Subcutaneous adipose tissue (tissue), 4 donors: ENCODE data around the gene TK2. TPM values are rescaled to one million over a fixed set of nuclear protein-coding genes. Genes with fewer than 3 reads are reported as not detected.

Experiments used
- total RNA-seq, 4 donors: library from RNA; depleted of rRNA; stranded (reverse); fragments of >200 nt; gene quantifications; one replicate each; pipeline ENCODE4 v1.1.0, GENCODE V29; 2016
- TF ChIP-seq, protein P1 (sequence below): fragments of 450-650 bp; IDR thresholded peaks from one replicate; pipeline ENCODE4 v1.5.1; 2016; ENCODE audit warnings: low read depth, mild to moderate bottlenecking, control low read depth, antibody characterized with exemption, moderate library complexity

TK2 gene
- total RNA-seq, 4 donors from 2014 or later, result 63.6 to 118 (median 92.4) TPM

DNA sequence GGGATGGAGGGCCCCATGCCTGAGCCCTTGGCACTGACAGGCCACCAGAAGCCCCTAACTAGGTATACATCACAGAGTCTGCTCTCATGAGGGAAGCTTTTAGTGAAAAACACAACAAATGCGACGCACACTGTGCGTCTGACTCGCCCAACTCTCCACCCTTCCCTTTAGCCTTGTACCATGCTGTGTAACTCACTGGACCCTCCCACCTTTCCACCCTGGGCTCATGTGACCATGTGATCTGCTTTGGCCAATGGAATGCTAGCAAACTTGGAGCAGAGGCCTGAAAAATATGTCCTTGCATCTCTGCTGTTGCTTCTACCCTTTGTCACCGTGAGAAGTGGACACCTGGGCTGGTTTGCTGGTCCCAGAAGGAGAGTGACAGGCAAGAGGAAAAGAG, 21.6 kb downstream of the TK2 start:
- TF ChIP-seq, protein P1, sequence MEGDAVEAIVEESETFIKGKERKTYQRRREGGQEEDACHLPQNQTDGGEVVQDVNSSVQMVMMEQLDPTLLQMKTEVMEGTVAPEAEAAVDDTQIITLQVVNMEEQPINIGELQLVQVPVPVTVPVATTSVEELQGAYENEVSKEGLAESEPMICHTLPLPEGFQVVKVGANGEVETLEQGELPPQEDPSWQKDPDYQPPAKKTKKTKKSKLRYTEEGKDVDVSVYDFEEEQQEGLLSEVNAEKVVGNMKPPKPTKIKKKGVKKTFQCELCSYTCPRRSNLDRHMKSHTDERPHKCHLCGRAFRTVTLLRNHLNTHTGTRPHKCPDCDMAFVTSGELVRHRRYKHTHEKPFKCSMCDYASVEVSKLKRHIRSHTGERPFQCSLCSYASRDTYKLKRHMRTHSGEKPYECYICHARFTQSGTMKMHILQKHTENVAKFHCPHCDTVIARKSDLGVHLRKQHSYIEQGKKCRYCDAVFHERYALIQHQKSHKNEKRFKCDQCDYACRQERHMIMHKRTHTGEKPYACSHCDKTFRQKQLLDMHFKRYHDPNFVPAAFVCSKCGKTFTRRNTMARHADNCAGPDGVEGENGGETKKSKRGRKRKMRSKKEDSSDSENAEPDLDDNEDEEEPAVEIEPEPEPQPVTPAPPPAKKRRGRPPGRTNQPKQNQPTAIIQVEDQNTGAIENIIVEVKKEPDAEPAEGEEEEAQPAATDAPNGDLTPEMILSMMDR, result no peak

DNA sequence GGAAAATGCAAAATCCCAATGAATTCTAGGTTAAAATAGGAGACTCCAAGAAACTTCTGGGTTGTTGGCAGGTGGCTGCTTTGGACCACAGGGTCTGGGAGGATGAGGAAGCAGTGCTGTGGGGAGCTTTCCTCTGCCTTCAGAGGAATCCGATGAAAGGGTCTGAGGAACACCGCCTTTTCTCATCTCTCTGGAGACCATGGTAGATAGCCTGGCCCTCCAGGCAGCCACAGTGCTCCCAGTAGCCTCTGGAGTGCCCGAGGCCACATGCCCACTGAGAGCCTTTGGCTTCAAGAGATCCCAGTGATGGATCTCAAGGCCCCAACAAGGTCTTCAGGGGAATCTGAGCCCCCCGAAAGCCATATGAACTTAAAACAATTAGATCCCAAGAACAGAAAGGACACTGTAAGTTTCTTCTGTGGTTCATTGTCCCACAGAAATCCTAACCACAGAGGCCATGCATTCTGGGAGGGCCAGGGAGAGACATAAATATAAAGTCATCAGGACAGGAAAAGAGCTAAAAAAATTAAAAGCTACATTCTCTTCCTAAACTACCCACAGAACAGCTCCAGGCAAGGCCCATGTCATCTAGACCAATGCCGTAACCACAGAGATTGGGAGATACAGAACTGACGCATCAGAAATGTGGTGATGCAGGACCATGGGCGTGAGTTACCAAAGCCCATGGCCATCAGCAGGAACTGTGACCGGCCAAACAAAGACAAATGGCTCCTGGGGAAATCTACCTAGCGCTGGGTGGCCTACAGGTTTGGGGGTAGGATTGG, 24.3 kb downstream of the TK2 start:
- TF ChIP-seq, protein P1, result no peak

DNA sequence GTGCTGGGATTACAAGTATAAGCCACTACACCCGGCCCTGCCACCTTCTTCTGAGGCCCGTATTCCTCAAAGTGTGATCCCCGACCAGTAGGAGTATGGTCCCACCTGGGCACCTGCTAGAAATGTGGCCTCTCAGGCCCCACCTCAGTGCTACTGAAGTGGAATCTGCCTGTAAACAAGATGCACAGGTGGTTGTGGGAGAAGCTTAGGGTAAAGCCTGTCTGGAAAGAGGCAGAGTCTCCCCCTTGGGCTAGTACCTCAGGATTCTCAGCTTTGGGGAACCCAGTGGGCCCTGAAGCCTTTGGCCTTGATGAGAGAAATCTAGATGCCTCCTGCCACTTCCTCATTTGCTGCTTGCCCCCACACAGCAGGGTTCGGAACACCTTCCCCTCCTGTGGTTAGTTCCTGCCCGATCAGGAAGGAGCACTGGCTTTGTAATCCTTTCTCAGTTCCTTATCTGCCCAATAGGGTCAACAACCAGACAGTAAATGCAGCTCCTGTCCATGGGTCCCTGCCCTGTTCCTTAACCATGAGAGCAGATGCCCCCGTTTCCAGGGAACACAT, 25.2 kb downstream of the TK2 start:
- TF ChIP-seq, protein P1, result no peak

DNA sequence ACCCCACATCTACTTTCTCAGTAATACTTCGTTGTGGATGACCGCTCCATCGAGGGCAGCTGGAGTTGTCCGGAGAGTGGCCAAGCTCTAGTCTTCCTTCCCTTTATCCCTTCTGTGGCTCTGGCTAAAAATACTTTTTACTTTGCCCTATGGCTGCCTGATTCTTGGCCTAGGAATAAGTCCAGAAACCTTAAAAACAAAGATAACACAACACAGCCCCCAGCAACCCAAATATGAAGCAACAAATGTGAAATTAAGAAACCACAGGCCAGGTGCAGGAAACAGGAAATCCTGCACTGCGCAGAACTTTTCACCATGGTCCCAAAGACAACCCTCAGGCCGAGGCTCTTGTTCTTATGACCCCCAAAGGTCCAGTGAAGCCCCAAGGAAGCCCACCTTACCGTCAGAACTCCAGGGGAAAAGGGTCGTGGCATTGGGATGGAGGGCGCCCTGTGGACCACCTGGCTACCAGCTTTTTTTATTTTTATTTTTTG, 26.0 kb downstream of the TK2 start:
- TF ChIP-seq, protein P1, result no peak

DNA sequence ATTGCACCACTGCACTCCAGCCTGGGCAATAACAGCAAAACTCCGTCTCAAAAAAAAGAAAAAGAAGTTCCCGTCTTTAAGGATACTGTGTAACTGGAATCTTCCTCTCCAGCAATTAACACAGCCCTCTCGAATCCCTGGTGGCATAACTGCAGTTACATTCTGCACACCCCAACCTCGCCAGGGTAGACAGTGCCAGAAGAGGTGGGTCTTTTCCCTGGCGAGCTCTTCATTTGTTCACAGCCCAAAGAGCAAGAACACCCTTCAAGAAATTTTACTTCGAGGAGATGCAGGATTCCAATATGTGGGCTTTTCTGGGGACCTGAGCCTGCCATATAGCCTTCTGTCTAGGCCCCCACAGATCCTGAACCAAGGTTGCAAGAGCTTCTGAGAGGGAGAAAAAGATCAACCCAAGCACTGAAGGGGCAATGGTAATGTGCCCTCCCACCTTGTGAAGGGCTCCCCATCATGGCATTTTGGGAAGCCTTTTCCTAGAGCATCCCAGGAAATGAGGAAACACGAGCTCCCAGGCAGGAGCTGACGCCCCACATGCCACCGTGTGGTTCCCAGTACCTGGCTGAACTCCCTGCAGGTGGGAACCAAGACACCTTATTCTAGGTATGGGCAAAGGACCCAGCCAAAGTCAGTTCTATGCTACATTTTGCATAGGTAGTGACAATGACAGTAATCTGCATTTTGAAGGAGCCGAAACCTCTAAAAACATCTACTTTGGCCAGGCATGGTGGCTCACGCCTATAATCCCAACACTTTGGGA, 26.9 kb downstream of the TK2 start:
- TF ChIP-seq, protein P1, result no peak

DNA sequence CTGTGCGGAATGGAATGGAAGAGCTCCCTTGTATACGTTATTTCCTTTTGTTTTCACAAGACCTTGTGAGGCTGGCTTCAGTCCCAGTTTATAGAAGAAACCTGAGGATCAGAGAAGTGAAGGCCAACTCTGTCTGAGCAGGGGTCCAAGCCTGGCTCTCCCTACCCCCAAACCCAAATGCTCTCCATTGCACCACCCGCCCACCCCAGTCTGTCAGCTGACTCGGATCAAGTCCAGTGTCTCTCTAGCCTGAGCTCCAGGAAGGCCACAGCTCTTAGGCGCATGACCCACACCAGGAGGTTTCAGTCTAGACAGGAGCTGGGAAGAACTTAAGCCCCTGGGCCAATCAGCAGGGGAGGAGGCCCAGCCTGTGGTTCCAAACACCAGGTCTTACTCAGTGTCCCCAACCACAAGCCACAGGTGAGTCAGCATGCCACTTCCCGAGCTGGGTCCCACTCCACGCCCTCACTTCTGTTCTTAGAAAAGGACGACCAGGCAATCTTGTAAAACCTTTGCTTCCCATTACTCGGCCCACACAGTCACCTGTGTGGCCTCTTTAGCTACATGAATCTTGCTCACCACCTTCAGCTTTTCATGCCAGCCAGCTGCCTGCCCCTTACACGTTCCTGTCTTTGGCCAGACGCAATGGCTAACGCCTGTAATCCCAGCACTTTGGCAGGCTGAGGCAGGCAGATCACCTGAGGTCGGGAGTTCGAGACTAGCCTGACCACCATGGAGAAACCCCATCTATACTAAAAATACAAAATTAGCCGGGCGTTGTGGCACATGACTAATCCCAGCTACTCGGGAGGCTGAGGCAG, 27.8 kb downstream of the TK2 start:
- TF ChIP-seq, protein P1, result no peak
